IMR-90 (cell line): ENCODE data around the gene TAF4. TPM values are rescaled to one million over a fixed set of nuclear protein-coding genes. Genes with fewer than 3 reads are reported as not detected.

ENCODE experiments used
- ATAC-seq: fragments of 200-7000 bp; cut with Tn5 transposase; 2 replicates; pipeline ENCODE4 v1.9.1; 2020; ENCODE audit warnings: low read depth, mild to moderate bottlenecking, moderate library complexity
- BruUV-seq: library from RNA; stranded (reverse); fragments of 400-500 nt; replicated peaks from 2 replicates; lab custom pipeline; 2021; lab: Mats Ljungman, UMichigan
- CTCF ChIA-PET: fragments of 300-600 bp; formaldehyde crosslinking; extraction: SDS; loops from one replicate; lab custom pipeline; 2021; ENCODE audit warnings: antibody characterized with exemption; lab: Yijun Ruan, JAX
- POLR2A ChIA-PET: fragments of 300-600 bp; sonication (Branson Sonifier 250); formaldehyde crosslinking; loops from one replicate; lab custom pipeline; 2022; ENCODE audit warnings: antibody characterized with exemption; ENCODE audit not compliant: unreplicated experiment; lab: Charles Lee
- DNase-seq: peaks from one replicate; pipeline ENCODE4 v3.0.0; 2013
- H2AFZ ChIP-seq: replicated peaks from 2 replicates; pipeline ENCODE3; 2013; ENCODE audit warnings: low read length, mild to moderate bottlenecking; ENCODE audit not compliant: poor library complexity
- H2AK5ac ChIP-seq: 2 replicates; pipeline ENCODE4 v1.6.1; 2013; ENCODE audit warnings: low read depth, low read length, inconsistent platforms
- H2AK9ac ChIP-seq: replicated peaks from 2 replicates; pipeline ENCODE3; 2013; ENCODE audit warnings: mild to moderate bottlenecking, low read depth, low read length, moderate library complexity; ENCODE audit not compliant: poor library complexity
- H2BK120ac ChIP-seq: 2 replicates; pipeline ENCODE4 v1.6.1; 2013; ENCODE audit warnings: low read depth, low read length, inconsistent platforms
- H2BK15ac ChIP-seq: 3 replicates; pipeline ENCODE4 v1.6.1; 2013; ENCODE audit warnings: low read depth, low read length, inconsistent platforms
- H2BK20ac ChIP-seq: 2 replicates; pipeline ENCODE4 v1.6.1; 2013; ENCODE audit warnings: low read depth, mild to moderate bottlenecking, inconsistent platforms, low read length, moderate library complexity
- H2BK5ac ChIP-seq: 2 replicates; pipeline ENCODE4 v1.6.1; 2013; ENCODE audit warnings: mild to moderate bottlenecking, low read depth, low read length, inconsistent platforms; ENCODE audit not compliant: poor library complexity, severe bottlenecking
- H3K14ac ChIP-seq: replicated peaks from 2 replicates; pipeline ENCODE4 v1.6.1; 2013; ENCODE audit warnings: low read depth, low read length, inconsistent platforms
- H3K18ac ChIP-seq: 2 replicates; pipeline ENCODE4 v1.6.1; 2013; ENCODE audit warnings: low read depth, low read length, control low read depth
- H3K23ac ChIP-seq: 2 replicates; pipeline ENCODE4 v1.6.1; 2013; ENCODE audit warnings: low read depth, low read length, inconsistent platforms
- H3K27ac ChIP-seq: 2 replicates; pipeline ENCODE4 v1.5.1; 2013; ENCODE audit warnings: mild to moderate bottlenecking, control low read depth, low read length; ENCODE audit not compliant: insufficient read depth
- H3K27me3 ChIP-seq: 2 replicates; pipeline ENCODE4 v1.6.1; 2013; ENCODE audit warnings: low read length; ENCODE audit not compliant: control insufficient read depth, insufficient read depth
- H3K36me3 ChIP-seq: 2 replicates; pipeline ENCODE4 v1.6.1; 2013; ENCODE audit warnings: low read length, mixed read lengths; ENCODE audit not compliant: control insufficient read depth, insufficient read depth
- H3K4ac ChIP-seq: 2 replicates; pipeline ENCODE4 v1.6.1; 2013; ENCODE audit warnings: low read depth, low read length, inconsistent platforms
- H3K4me1 ChIP-seq: 2 replicates; pipeline ENCODE4 v1.6.1; 2013; ENCODE audit warnings: low read length, mixed read lengths; ENCODE audit not compliant: control insufficient read depth, insufficient read depth
- H3K4me2 ChIP-seq: 2 replicates; pipeline ENCODE4 v1.6.1; 2013; ENCODE audit warnings: low read depth, mild to moderate bottlenecking, control low read depth, low read length, moderate library complexity
- H3K4me3 ChIP-seq: 2 replicates; pipeline ENCODE4 v1.5.1; 2013; ENCODE audit warnings: low read depth, mild to moderate bottlenecking, control low read depth, low read length, moderate library complexity; ENCODE audit not compliant: insufficient read depth
- H3K56ac ChIP-seq: 2 replicates; pipeline ENCODE4 v1.6.1; 2013; ENCODE audit warnings: low read length, inconsistent platforms; ENCODE audit not compliant: insufficient read depth; ENCODE audit errors: extremely low read depth
- H3K79me1 ChIP-seq, 2 experiments: 2 replicates each; pipeline ENCODE4 v1.6.1; 2013; ENCODE audit warnings: low read length in 2 of 2, inconsistent platforms in 1 of 2, low read depth in 1 of 2
- H3K9ac ChIP-seq: 2 replicates; pipeline ENCODE4 v1.6.1; 2013; ENCODE audit warnings: low read depth, low read length, control low read depth
- H3K9me1 ChIP-seq: 2 replicates; pipeline ENCODE4 v1.6.1; 2013; ENCODE audit warnings: low read length, inconsistent platforms; ENCODE audit not compliant: insufficient read depth
- H3K9me3 ChIP-seq: 2 replicates; pipeline ENCODE4 v1.6.1; 2013; ENCODE audit warnings: low read length; ENCODE audit not compliant: control insufficient read depth, insufficient read depth
- H4K20me1 ChIP-seq: 2 replicates; pipeline ENCODE4 v1.6.1; 2013; ENCODE audit warnings: low read length, inconsistent platforms; ENCODE audit not compliant: insufficient read depth
- H4K5ac ChIP-seq: 2 replicates; pipeline ENCODE4 v1.6.1; 2013; ENCODE audit warnings: mild to moderate bottlenecking, low read depth, low read length, control low read depth
- H4K8ac ChIP-seq, 2 experiments: 2 replicates each; pipeline ENCODE4 v1.6.1; 2013; ENCODE audit warnings: low read depth in 2 of 2, low read length in 2 of 2, control low read depth in 1 of 2, inconsistent platforms in 1 of 2
- H4K91ac ChIP-seq: 2 replicates; pipeline ENCODE4 v1.6.1; 2013; ENCODE audit warnings: low read depth, low read length, inconsistent platforms; ENCODE audit not compliant: insufficient read depth
- BHLHE40 ChIP-seq: fragments of 150-350 bp; IDR thresholded peaks from 2 replicates; pipeline ENCODE4 v1.6.1; 2016; ENCODE audit warnings: mild to moderate bottlenecking, low read depth, low read length
- CEBPB ChIP-seq: IDR thresholded peaks from 2 replicates; pipeline ENCODE4 v1.6.1; 2012; ENCODE audit warnings: low read depth, low read length, improper control_type of control experiment
- CHD1 ChIP-seq: IDR thresholded peaks from 2 replicates; pipeline ENCODE4 v1.6.1; 2012; ENCODE audit warnings: low read depth, low read length, improper control_type of control experiment
- CTCF ChIP-seq: conservative IDR thresholded peaks from 2 replicates; pipeline ENCODE4 v1.5.1; 2012; ENCODE audit warnings: mild to moderate bottlenecking, low read depth, low read length, improper control_type of control experiment
- ELK1 ChIP-seq: fragments of 150-350 bp; IDR thresholded peaks from 2 replicates; pipeline ENCODE4 v1.6.1; 2016; ENCODE audit warnings: low read depth, mild to moderate bottlenecking, low read length, moderate library complexity, borderline replicate concordance
- FOS ChIP-seq: fragments of 150-350 bp; IDR thresholded peaks from 2 replicates; pipeline ENCODE4 v1.6.1; 2016; ENCODE audit warnings: low read depth, low read length
- MAFK ChIP-seq: IDR thresholded peaks from 2 replicates; pipeline ENCODE4 v1.6.1; 2012; ENCODE audit warnings: low read depth, low read length, improper control_type of control experiment
- MAZ ChIP-seq: IDR thresholded peaks from 2 replicates; pipeline ENCODE4 v1.6.1; 2012; ENCODE audit warnings: low read depth, mild to moderate bottlenecking, low read length, improper control_type of control experiment, moderate library complexity, borderline replicate concordance
- MXI1 ChIP-seq: IDR thresholded peaks from 2 replicates; pipeline ENCODE4 v1.6.1; 2012; ENCODE audit warnings: low read depth, mild to moderate bottlenecking, low read length, moderate library complexity, borderline replicate concordance
- NFE2L2 ChIP-seq: fragments of 150-350 bp; IDR thresholded peaks from 2 replicates; pipeline ENCODE4 v1.6.1; 2016; ENCODE audit warnings: low read depth, mild to moderate bottlenecking, low read length
- POLR2A ChIP-seq: IDR thresholded peaks from 2 replicates; pipeline ENCODE4 v1.6.1; 2012; ENCODE audit warnings: mild to moderate bottlenecking, low read depth, low read length
- RAD21 ChIP-seq: IDR thresholded peaks from 2 replicates; pipeline ENCODE4 v1.6.1; 2012; ENCODE audit warnings: low read length, improper control_type of control experiment
- RCOR1 ChIP-seq: IDR thresholded peaks from 2 replicates; pipeline ENCODE4 v1.6.1; 2012; ENCODE audit warnings: mild to moderate bottlenecking, low read length, improper control_type of control experiment; ENCODE audit not compliant: insufficient replicate concordance
- RFX5 ChIP-seq: IDR thresholded peaks from 2 replicates; pipeline ENCODE4 v1.8.0; 2012; ENCODE audit warnings: low read depth, mild to moderate bottlenecking, low read length, moderate library complexity
- SMC3 ChIP-seq: fragments of 150-350 bp; IDR thresholded peaks from 2 replicates; pipeline ENCODE4 v1.6.1; 2016; ENCODE audit warnings: low read depth, mild to moderate bottlenecking, antibody characterized with exemption, low read length, moderate library complexity
- USF2 ChIP-seq: fragments of 150-350 bp; IDR thresholded peaks from 2 replicates; pipeline ENCODE4 v1.6.1; 2017; ENCODE audit warnings: mild to moderate bottlenecking, antibody characterized with exemption, low read length, low read depth
- WGBS, 2 experiments: methylation state at CpG; one replicate each; pipeline versions ENCODE4 v1.1.5 to v1.1.7; 2013; ENCODE audit warnings: missing lambda C conversion rate in 2 of 2; ENCODE audit not compliant: insufficient read length in 1 of 2; ENCODE audit errors: extremely low coverage in 2 of 2; 5-methylcytosine and 5-hydroxymethylcytosine counted together
- dilution Hi-C: fragments of 300-500 bp; cut with HindIII; formaldehyde crosslinking; loops from one replicate; pipeline ENCODE4 v1.14.3; 2018; ENCODE audit warnings: low sequenced_read_pairs; ENCODE audit not compliant: unreplicated experiment
- in situ Hi-C: fragments of 300-500 bp; cut with MboI; formaldehyde crosslinking; loops from 3 replicates; pipeline ENCODE4 v1.14.3; 2019; ENCODE audit warnings: low sequenced_read_pairs, inconsistent platforms, mixed read lengths
- intact Hi-C: fragments of 100-400 bp; cut with micrococcal nuclease; formaldehyde crosslinking; loops from 2 replicates; pipeline ENCODE4 v1.10.0; 2022
- polyA plus RNA-seq, 3 experiments: library from polyadenylated mRNA; depleted of rRNA; stranded (reverse); fragments of >200 nt; gene quantifications; 2 replicates each; pipeline ENCODE4 v1.2.3, GENCODE V29; 2012; ENCODE audit warnings: low replicate concordance in 1 of 3
- total RNA-seq: library from RNA; depleted of rRNA; stranded (reverse); fragments of >200 nt; gene quantifications from 2 replicates; pipeline ENCODE4 v1.2.3, GENCODE V29; 2012

The TAF4 gene
- total and polyA plus RNA-seq, 2 of the 4 experiments (the other 2 are of a cell fraction), result 1.4 to 5.1 TPM

- DNase-seq, result no peak
- no peaks in the 10 kb centered on the region; the same call in 1 of the 2 replicates for H3K9me1 ChIP-seq
- H3K36me3 ChIP-seq, result no peaks in the 10 kb centered on the region
- H4K8ac ChIP-seq, result no peak overlapping the region
- H3K4ac ChIP-seq, result no peak overlapping the region
- in situ Hi-C loops (no loop called here), dilution Hi-C loops (no loop called here), intact Hi-C loops (no loop called here)
- TF ChIP-seq SMC3, result no peak
- no peak for TF ChIP-seq NFE2L2
- no peak for TF ChIP-seq RAD21
- TF ChIP-seq ELK1, result no peak
- TF ChIP-seq MAZ, result no peak
- TF ChIP-seq USF2, result no peak
- no peak for TF ChIP-seq CTCF
- no peak for TF ChIP-seq FOS
- TF ChIP-seq RFX5, result no peak
- TF ChIP-seq MXI1, result no peak
- TF ChIP-seq RCOR1, result no peak
- no peak for TF ChIP-seq MAFK
- no peak for TF ChIP-seq POLR2A
- TF ChIP-seq CEBPB, result no peak
- TF ChIP-seq CHD1, result no peak
- TF ChIP-seq BHLHE40, result no peak
- H4K91ac ChIP-seq, result no peak overlapping the region
- no peak overlapping the region for H2AFZ ChIP-seq
- POLR2A ChIA-PET, result no interaction called here
- H3K4me1 ChIP-seq, result no peaks in the 10 kb centered on the region
- no peak overlapping the region for H3K56ac ChIP-seq
- H2BK120ac ChIP-seq, result no peak overlapping the region
- no peak overlapping the region for H2BK15ac ChIP-seq
- CTCF ChIA-PET, result no interaction called here
- no peak overlapping the region for H3K14ac ChIP-seq
- no peak overlapping the region for H3K27ac ChIP-seq
- ATAC-seq, result no peak
- H3K9me3 ChIP-seq, result no peaks in the 10 kb centered on the region; the same call in 1 of the 2 replicates
- no peak overlapping the region for H2AK9ac ChIP-seq
- no TSS peak for BruUV-seq
- H2BK5ac ChIP-seq, result no peak overlapping the region
- H4K5ac ChIP-seq, result no peak overlapping the region
- 92% methylated on average over 28 of the region's 43 CpGs; no CpG with 5 or more reads in 1 of the 2 experiments for WGBS, 2 experiments
- no peak overlapping the region for H3K4me3 ChIP-seq
- H3K4me2 ChIP-seq, result no peak overlapping the region
- no peak overlapping the region for H2BK20ac ChIP-seq
- H3K27me3 ChIP-seq, result no peaks in the 10 kb centered on the region
- H3K23ac ChIP-seq, result no peak overlapping the region
- H3K18ac ChIP-seq, result no peak overlapping the region
- H3K79me1 ChIP-seq, result no peaks in the 10 kb centered on the region
- no peaks in the 10 kb centered on the region for H4K20me1 ChIP-seq
- no peak overlapping the region for H3K9ac ChIP-seq
- H2AK5ac ChIP-seq, result no peak overlapping the region
These were observed 137.7 kb downstream of the TAF4 start for GRCh38 chr20:61927826-61928541.
